GM06990 (cell line): Measurements from ENCODE around the gene GFOD1.

Source experiments
- DNase-seq: peaks from one replicate; pipeline ENCODE4 v3.0.0-alpha.2; 2011; ENCODE audit not compliant: insufficient read length; ENCODE audit errors: extremely low read depth
- H3K27me3 ChIP-seq: replicated peaks from 2 replicates; pipeline ENCODE4 v1.6.0; 2011; ENCODE audit warnings: low read length; ENCODE audit not compliant: control insufficient read depth, insufficient read depth
- H3K36me3 ChIP-seq: 2 replicates; pipeline ENCODE4 v1.5.1; 2011; ENCODE audit warnings: low read length; ENCODE audit not compliant: control insufficient read depth, insufficient read depth
- H3K4me3 ChIP-seq: replicated peaks from 2 replicates; pipeline ENCODE4 v1.5.1; 2011; ENCODE audit warnings: low read depth, mild to moderate bottlenecking, control low read depth, low read length
- CTCF ChIP-seq: IDR thresholded peaks from 2 replicates; pipeline ENCODE4 v1.5.1; 2011; ENCODE audit warnings: low read length, control low read depth, mild to moderate bottlenecking, inconsistent platforms; ENCODE audit not compliant: insufficient read depth, poor library complexity, severe bottlenecking

Gene GFOD1

GRCh38 chr6:13373488-13373886, 113.9 kb downstream of the GFOD1 start:
- no peak for TF ChIP-seq CTCF
- Histone ChIP-seq H3K36me3 (peaks cover 2% of the 10 kb centered on the region; the same call in 1 of the 2 replicates), H3K27me3 (no peaks in the 10 kb centered on the region), H3K4me3 (no peak overlapping the region)
- DNase-seq: no peak

GRCh38 chr6:13372688-13373487, 114.5 kb downstream of the GFOD1 start:
- no peak overlapping the region for H3K4me3 ChIP-seq
- TF ChIP-seq CTCF: no peak
- no peaks in the 10 kb centered on the region for H3K27me3 ChIP-seq
- peaks cover 2% of the 10 kb centered on the region for H3K36me3 ChIP-seq
- no peak for DNase-seq

GRCh38 chr6:13372076-13372475, 115.3 kb downstream of the GFOD1 start:
- TF ChIP-seq CTCF: no peak
- Histone ChIP-seq H3K27me3 (no peaks in the 10 kb centered on the region), H3K4me3 (no peak overlapping the region), H3K36me3 (peaks cover 2% of the 10 kb centered on the region)
- DNase-seq: no peak

GRCh38 chr6:13371421-13372072, 115.9 kb downstream of the GFOD1 start:
- TF ChIP-seq CTCF: no peak

GRCh38 chr6:13370623-13371022, 116.8 kb downstream of the GFOD1 start:
- DNase-seq: no peak
- H3K36me3 ChIP-seq: peaks cover 2% of the 10 kb centered on the region
- H3K27me3 ChIP-seq: no peaks in the 10 kb centered on the region
- no peak overlapping the region for H3K4me3 ChIP-seq
- TF ChIP-seq CTCF: no peak

More at GRCh38 chr6:13371421-13372072, 115.9 kb downstream of the GFOD1 start:
- Histone ChIP-seq H3K27me3 (no peaks in the 10 kb centered on the region), H3K4me3 (no peak overlapping the region), H3K36me3 (peaks cover 2% of the 10 kb centered on the region)
- DNase-seq: no peak

GRCh38 chr6:13369591-13369990, 117.8 kb downstream of the GFOD1 start:
- Histone ChIP-seq H3K4me3 (no peak overlapping the region), H3K36me3 (peaks cover 6% of the 10 kb centered on the region), H3K27me3 (no peaks in the 10 kb centered on the region)
- DNase-seq: no peak
- TF ChIP-seq CTCF: no peak
